Mucosa of descending colon (tissue), 3 donors: ENCODE results near the gene ECPAS. TPM values are rescaled to one million over a fixed set of nuclear protein-coding genes. Genes with fewer than 3 reads are reported as not detected.
A peak's percentile ranks its signal among the peaks of the same experiment; 100 is the strongest.

ENCODE experiments used
- ATAC-seq: fragments of 200-7000 bp; cut with Tn5 transposase; one replicate; pipeline ENCODE4 v1.9.1; 2020; ENCODE audit warnings: mild to moderate bottlenecking, moderate library complexity
- DNase-seq, 3 donors: peaks; one replicate each; pipeline ENCODE4 v3.0.0-alpha.2; 2020
- H3K36me3 ChIP-seq: fragments of 200-600 bp; one replicate; pipeline ENCODE4 v1.8.0; 2021; ENCODE audit warnings: low read depth, mild to moderate bottlenecking
- H3K4me1 ChIP-seq: fragments of 200-600 bp; one replicate; pipeline ENCODE4 v1.8.0; 2021; ENCODE audit warnings: low read depth, mild to moderate bottlenecking
- H3K4me3 ChIP-seq: fragments of 200-600 bp; one replicate; pipeline ENCODE4 v1.8.0; 2021; ENCODE audit warnings: mild to moderate bottlenecking
- H3K9me3 ChIP-seq: fragments of 200-600 bp; one replicate; pipeline ENCODE4 v1.8.0; 2021; ENCODE audit warnings: mild to moderate bottlenecking
- CTCF ChIP-seq: fragments of 200-600 bp; IDR thresholded peaks from one replicate; pipeline ENCODE4 v1.8.0; 2022; ENCODE audit warnings: antibody characterized with exemption, mild to moderate bottlenecking
- intact Hi-C, 2 donors: fragments of 100-400 bp; cut with DNase I in 1 of 2; cut with micrococcal nuclease in 1 of 2; formaldehyde crosslinking; loops; one replicate each; pipeline versions ENCODE4 v1.11.0 to v1.11.1; 2022; cut with DNase I, micrococcal nuclease
- total RNA-seq, 3 donors: library from RNA; stranded (reverse); fragmentation: NEBNext Ultra II Directional in 2 of 3; extraction: Animal tissue kit (Norgen Biotek cat#: 25700) in 2 of 3; gene quantifications; one replicate each; pipeline versions ENCODE4 v1.2.1 to v1.2.4, GENCODE V29; 2021 to 2023
- donor health status: DM: no; HTN: no; CAD: no; lungs with moderate emphysema.
- donor health status: DM: no; HTN: no; CAD: no.
- donor health status: DM: no; HTN: yes; CAD: no.

Gene ECPAS
- total RNA-seq, 3 donors from 2014 or later: 77.4 to 102 (median 82.8) TPM

GRCh38 chr9:111482694-111483438 is 1.3 kb downstream of the ECPAS start:
- peak; percentile 68 for ATAC-seq
- peak; percentile 85 to 89 (median 87) for DNase-seq

GRCh38 chr9:111481885-111482636 is 2.1 kb downstream of the ECPAS start:
- Histone ChIP-seq H3K9me3 (no peaks in the 10 kb centered on the region), H3K4me1 (peaks cover 18% of the 10 kb centered on the region), H3K36me3 (peaks cover 7% of the 10 kb centered on the region), H3K4me3 (peak overlapping the region; percentile 72)
- ATAC-seq: no peak
- intact Hi-C loops: no loop called here
- DNase-seq: no peak
- no peak for TF ChIP-seq CTCF

More at GRCh38 chr9:111482694-111483438, 1.3 kb downstream of the ECPAS start:
- no peak for TF ChIP-seq CTCF
- H3K36me3 ChIP-seq: peaks cover 7% of the 10 kb centered on the region
- peak overlapping the region; percentile 72 for H3K4me3 ChIP-seq
- H3K4me1 ChIP-seq: peaks cover 18% of the 10 kb centered on the region
- intact Hi-C loops: no loop called here
- H3K9me3 ChIP-seq: no peaks in the 10 kb centered on the region

DNA sequence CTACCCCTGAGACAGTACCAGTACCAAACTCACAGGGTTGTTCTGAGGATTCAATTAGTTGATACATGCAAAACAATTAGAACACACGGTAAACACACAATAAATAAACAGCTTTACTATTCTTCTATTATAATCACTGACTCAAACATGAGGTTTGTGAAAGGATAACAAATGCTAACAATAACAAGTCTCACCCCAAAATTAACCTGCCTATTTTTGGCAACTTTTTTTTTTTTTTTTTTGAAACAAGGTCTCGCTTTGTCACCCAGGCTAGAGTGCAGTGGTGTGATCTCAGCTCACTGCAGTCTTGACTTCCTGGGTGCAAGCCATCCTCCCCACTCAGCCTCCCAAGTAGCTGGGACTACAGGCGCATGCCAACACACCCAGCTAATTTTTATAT is 6.5 kb downstream of the ECPAS start:
- Histone ChIP-seq H3K36me3 (no peaks in the 10 kb centered on the region), H3K4me3 (no peak overlapping the region), H3K4me1 (peaks cover 13% of the 10 kb centered on the region), H3K9me3 (no peaks in the 10 kb centered on the region)
- no peak for ATAC-seq
- TF ChIP-seq CTCF: no peak
- no peak for DNase-seq
- intact Hi-C loops: no loop called here

GRCh38 chr9:111475195-111475594 is 9.0 kb downstream of the ECPAS start:
- no peak for TF ChIP-seq CTCF
- no peak for ATAC-seq
- intact Hi-C loops: no loop called here
- H3K4me1 ChIP-seq: peaks cover 19% of the 10 kb centered on the region
- DNase-seq: no peak
- no peak overlapping the region for H3K4me3 ChIP-seq
- no peaks in the 10 kb centered on the region for H3K9me3 ChIP-seq
- no peaks in the 10 kb centered on the region for H3K36me3 ChIP-seq

GRCh38 chr9:111474385-111474784 is 9.8 kb downstream of the ECPAS start:
- no peak for TF ChIP-seq CTCF
- ATAC-seq (no peak), DNase-seq (no peak)
- no peak overlapping the region for H3K4me3 ChIP-seq
- H3K9me3 ChIP-seq: no peaks in the 10 kb centered on the region
- H3K4me1 ChIP-seq: peaks cover 22% of the 10 kb centered on the region
- intact Hi-C loops: no loop called here
- H3K36me3 ChIP-seq: no peaks in the 10 kb centered on the region
